DMS53 treated with DMSO at 0.1 percent for 48 hours (cell line): ENCODE results near the gene WNT9A.
"Not testable (repeated sequence)": the region's sequence is repeated elsewhere in the genome, so short reads cannot be mapped to it uniquely, and the experiment has no call there.

Experiments used
- DNase-seq: peaks from one replicate; lab custom pipeline; 2025; ENCODE audit not compliant: unreplicated experiment; lab: John Stamatoyannopoulos, UW

WNT9A gene, protein sequence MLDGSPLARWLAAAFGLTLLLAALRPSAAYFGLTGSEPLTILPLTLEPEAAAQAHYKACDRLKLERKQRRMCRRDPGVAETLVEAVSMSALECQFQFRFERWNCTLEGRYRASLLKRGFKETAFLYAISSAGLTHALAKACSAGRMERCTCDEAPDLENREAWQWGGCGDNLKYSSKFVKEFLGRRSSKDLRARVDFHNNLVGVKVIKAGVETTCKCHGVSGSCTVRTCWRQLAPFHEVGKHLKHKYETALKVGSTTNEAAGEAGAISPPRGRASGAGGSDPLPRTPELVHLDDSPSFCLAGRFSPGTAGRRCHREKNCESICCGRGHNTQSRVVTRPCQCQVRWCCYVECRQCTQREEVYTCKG

DNA sequence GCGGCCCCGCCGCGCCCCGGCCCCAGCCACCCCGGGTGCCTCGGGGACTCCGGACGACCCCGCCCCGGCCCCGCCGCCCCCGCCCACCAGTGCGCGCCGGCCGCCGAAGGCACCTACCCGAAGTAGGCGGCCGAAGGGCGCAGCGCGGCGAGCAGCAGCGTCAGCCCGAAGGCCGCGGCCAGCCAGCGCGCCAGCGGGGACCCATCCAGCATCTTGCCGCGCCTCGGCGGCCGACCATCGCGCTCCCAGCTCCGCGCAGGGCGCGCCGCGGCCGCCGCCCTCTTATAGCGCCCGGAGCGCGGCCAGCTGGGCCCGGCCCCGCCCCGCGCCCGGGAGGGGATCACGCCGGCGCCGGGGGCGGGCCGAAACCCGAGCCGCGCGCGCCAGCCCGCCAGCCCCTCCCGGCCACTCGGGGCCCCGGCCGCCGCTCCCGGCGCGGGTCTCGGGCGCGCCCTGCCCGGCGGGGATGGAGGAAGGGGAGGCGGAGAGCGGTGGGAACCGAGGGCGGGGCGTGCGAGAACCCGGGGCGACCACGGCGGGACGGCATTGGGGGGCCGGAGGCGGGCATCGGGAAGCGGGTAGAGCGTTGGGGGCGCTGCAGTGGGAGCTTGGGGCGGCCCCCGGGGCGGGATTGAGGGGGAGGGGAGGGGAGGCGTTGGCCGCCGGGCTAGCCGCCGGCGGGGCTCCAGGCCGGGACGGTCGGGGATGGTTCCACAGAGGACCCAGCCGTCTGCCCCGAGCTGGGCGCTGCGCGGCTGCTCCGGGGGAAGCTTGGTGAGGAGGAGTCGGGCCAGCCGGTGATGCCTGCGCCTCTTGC, at the start of gene WNT9A:
WNT9A (minus strand) TSS at position 257 of the 817 bp plus-strand sequence; CDS start at position 212, 45 bp downstream.
- peak; percentile 68 for DNase-seq

DNA sequence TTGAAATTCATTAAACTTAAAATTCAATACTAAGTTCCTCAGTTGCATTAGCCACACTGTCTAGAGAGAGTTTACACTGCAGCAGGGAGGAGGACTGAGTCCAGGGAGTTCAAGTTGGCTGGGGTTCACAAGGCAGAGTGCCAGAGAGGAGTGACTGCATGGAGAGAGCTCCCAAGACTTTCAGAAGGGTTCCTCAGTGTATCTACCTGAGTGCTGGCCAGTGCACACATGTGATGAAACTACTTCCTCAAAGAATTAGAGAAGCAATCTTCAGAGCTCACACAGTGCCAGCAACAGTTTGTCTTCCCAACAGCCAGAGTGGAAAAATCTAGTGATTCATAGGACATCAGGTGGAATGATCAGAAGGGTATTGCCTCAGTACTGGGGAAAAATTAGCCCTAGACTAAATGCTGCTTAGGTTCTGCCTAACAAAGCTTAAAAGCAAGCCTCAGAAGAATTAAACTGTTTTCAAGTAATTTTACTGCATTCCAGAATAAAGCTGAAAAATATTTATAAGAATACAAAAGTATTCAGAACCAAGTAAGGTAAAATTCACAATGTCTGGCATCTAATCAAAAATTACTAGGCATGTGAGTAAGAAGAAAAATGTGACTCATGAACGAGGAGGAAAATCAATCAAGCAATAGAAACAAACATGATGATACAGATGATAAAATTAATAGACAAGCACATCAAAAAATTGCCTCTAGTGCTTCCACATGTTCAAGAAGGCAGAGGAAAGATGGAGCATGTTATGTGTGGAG, 48.6 kb upstream of the WNT9A start:
- DNase-seq, result no peak

DNA sequence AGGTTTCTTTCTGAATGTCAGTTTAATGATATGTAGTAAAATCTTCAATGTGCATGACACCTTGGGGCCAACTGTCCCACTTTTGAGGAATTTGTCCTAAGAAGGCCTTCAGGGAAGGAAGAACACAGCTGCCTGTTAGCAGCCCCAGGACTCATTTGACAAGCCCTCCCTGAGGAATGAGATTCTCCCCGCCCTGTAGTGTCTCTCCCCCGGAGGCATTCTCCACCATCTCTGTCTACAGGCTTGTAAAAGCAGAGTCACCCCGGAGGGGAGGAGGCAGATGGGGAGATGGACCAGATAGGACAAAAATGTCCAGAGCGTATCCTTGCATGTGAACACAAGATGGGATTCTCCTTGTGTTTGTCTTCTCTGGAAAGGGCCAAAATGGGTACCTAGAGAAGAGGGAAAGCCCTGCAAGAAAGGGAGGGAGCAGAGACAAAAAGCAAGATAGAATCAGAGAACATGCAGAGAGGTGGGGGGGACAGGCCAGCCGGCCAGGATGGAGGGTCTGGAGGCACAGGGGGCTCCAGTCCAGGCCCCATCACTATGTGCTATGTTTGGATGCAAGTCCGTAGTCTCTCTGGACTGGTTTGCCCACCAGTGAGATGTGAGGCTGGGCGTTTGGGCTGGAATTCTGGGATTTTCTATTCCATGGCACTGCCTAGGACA, 47.0 kb upstream of the WNT9A start:
- DNase-seq, result no peak

DNA sequence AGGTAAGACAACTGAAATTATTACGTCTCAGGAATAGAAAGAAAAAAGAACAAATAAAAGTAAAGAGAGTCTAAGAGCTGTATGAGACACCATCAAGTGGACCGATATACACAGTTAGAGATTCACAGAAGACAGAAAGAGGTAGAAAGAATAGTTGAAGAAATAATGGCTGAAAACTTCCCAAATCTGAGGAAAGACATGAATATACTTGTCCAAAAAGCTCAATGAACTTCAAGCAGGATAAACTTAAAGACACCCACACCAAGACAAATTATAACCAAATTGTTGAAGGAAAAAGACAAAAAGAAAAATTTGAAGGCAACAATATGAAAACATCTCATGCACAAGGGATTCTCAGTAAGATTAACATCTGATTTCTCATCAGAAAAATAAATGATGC, 39.4 kb upstream of the WNT9A start:
- no peak for DNase-seq

DNA sequence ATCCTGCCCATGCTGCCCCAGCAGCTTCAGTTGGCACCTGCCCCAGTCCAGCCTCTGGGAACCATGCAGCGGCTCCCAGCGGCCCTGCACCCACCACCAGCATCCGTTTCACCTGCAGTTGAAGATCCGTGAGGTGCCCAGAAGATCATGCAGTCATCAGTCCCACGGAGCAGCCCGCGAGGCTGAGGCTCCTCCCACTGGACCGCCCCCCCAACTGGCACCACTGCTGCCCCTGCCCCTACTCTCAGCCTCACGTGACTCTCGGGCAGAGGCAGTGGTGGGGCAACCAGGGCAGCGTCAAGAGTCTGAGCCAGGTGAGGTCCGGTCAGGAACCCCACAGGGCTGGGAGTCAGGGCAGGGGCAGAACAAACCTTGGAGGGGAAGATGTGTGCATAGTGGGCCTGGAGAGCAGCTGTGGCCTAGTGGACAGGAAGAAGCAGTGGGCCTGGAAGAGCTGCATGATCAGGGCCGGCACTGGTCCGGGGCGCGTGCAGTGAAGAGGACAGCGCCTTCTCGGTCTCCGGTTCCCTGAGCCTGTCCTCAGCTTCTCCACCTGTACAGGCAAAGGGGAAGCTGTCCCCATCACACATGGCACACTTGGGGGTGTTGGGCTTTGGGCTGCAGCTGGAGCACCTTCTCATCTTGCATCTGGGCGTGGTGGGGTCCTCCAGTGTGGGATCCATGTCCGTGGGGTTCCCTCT, 28.0 kb upstream of the WNT9A start:
- DNase-seq, result not testable (repeated sequence)

DNA sequence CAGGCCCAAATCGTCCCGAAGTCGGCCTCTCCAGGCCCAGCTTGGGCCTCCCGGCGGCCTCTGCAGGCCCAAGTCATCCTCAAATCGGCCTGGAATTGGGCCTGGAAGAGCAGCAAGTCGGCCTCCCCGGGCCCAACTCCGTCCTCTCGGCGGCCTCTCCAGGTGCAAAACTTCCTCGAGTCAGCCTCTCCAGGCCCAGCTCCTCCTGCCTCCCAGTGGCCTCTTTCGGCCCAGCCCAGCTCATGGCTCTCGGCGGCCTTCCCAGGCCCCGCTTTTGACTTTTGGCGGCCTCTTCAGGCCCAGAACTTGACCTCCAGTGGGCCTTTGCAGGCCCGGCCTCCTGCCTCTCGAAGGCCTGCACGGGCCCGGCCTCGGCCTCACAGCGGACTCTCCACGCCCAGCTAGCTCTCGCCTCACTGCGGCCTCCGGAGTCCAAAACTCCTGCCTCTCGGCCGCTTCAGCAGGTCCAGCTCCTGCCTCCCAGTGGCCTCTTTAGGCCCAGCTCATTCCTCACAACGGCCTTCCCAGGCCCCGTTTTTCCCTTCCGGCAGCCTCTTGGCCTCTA, 26.1 kb upstream of the WNT9A start:
- not testable (repeated sequence) for DNase-seq

DNA sequence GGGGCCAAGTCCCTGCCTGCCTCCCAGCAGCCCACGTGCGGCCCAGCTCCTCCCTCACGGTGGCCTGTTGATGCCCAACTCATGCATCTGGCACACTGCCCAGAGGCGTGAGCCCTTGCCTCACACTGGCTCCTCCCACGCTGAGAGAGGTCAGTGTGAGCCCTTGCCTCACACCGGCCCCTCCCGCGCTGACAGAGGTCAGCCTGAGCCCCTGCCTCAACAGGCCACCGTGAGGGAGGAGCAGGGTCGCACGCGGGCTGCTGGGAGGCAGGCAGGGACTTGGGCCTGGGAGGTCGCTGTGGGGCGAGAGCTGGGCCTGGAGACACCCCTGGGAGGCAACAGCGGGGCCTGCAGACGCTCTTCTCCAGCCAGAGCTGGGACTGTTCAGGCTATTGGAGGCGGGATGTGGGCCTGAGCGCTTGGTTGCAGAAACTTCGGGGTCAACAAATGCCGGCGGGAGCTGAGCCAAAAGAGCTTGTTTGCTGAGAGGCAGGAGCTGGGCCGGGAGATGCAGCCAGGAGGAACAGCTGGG, 25.2 kb upstream of the WNT9A start:
- not testable (repeated sequence) for DNase-seq

DNA sequence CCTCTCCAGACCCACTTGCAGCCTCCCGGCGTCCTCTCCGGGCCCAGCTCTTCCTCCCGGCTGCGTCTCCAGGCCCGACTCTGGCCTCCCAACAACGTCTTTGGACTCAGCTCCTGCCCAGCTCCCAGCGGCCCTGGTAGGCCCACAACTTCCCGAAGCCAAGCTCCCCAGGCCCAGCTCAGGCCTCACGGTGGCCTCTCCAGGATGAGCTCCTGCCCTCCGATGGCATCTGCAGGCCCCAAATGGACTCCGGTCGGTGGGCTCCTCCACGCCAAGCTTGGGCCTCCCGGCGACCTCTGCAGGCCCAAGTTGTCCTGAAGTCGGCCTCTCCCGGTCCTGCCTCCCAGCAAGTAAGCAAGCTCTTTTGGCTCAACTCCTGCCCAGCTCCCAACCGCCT, 24.5 kb upstream of the WNT9A start:
- DNase-seq, result not testable (repeated sequence)

DNA sequence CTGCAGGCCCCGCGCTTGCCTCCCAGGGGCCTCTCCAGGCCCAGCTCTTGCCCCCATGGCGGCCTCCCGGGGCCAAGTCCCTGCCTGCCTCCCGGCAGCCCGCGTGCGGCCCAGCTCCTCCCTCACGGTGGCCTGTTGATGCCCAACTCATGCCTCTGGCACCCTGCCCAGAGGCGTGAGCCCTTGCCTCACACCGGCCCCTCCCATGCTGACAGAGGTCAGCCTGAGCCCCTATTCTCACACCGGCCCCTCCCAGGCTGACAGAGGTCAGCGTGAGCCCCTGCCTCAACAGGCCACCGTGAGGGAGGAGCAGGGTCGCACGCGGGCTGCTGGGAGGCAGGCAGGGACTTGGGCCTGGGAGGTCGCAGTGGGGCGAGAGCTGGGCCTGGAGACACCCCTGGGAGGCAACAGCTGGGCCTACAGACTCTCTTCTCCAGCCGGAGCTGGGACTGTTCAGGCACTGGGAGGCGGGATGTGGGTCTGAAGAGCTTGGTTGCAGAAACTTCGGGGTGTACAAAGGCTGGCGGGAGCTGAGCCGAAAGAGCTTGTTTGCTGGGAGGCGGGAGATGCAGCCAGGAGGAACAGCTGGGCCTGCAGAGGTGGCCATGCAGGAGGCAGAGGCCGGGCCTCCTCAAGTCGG, 24.0 kb upstream of the WNT9A start:
- DNase-seq, result not testable (repeated sequence)

DNA sequence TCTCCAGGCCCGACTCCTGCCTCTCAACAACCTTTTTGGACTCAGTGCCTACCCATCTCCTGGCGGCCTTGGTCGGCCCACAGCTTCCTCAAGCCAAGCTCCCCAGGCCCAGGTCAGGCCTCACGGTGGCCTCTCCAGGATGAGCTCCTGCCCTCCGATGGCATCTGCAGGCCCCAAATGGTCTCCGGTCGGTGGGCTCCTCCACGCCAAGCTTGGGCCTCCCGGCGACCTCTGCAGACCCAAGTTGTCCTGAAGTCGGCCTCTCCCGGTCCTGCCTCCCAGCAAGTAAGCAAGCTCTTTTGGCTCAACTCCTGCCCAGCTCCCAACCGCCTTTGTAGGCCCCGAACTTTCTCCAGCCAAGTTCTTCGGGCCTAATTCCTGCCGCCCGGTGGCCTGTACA, 23.5 kb upstream of the WNT9A start:
- DNase-seq, result not testable (repeated sequence)

DNA sequence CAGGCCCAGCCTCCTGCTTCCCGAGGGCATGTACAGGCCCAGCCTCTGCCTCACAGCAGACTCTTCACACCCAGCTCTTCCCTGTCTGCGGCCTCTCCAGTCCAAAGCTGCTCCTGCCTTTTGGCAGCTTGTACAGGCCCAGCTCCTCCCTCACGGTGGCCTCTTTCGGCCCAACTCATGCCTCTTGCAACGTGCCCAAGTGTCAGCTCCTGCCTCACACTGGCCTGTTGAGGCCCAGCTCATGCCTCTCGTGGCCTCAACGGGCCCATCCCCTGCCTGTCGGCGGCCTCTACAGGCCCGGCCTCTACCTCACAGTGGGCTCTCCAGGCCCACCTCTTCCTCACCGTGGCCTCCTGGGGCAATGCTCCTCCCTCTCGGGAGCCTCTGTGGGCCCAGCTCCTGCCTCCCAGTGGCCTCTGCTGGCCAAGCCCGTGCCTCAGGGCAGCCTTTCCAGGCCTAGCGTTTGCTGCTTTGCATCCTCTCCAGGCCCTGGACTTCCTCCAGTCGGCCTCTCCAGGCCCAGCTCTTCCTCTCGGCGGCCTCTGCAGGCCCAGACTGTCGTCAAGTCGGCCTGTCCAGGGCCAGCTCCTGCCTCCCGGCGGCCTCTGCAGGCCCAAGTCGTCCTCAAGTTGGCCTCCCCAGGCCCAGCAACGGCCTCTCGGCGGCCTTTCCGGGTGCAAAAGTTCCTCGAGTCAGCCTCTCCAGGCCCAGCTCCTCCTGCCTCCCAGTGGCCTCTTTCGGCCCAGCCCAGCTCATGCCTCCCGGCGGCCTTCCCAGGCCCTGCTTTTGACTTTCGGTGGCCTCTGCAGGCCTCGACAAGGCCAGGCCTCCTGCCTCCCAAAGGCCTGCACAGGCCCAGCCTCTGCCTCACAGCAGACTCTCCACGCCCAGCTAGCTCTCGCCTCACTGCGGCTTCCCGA, 22.6 kb upstream of the WNT9A start:
- DNase-seq, result not testable (repeated sequence)

DNA sequence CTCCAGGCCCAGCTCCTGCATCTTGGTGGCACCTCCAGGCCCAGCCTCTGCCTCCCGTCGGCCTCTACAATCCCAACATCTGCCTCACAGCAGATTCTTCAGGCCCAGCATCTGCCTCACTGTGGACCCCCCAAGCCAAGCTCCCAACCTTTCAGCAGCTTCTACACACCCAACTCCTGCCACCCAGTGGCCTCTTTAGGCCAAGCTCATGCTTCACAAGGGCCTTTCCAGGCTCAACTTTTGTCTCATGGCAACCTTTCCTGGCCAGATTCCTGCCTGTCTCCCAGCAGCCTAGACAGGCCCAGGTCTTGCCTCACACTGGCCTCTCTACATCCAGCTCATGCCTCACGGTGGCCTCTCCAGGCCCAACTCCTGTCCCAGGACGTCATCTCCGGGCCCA, 20.1 kb upstream of the WNT9A start:
- DNase-seq, result not testable (repeated sequence)

DNA sequence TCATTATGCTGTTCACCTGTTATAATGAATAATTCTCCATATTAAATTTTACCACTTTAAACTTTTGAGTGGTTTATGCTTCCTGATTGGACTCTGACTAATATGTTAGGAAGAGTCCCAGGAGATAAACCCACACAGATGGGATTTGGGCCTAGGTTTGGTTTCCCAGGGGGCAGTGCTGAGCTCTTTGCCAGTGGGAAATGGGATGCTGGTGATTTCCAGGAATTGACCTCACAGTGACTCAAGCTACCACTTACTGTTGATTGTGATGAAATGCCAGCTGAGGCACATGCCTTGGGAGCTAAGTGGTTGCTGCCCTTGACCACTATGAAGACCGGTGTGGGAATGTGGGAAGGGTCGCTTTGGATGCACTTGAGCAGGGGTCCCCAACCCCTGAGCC, 19.0 kb upstream of the WNT9A start:
- DNase-seq, result not testable (repeated sequence)

DNA sequence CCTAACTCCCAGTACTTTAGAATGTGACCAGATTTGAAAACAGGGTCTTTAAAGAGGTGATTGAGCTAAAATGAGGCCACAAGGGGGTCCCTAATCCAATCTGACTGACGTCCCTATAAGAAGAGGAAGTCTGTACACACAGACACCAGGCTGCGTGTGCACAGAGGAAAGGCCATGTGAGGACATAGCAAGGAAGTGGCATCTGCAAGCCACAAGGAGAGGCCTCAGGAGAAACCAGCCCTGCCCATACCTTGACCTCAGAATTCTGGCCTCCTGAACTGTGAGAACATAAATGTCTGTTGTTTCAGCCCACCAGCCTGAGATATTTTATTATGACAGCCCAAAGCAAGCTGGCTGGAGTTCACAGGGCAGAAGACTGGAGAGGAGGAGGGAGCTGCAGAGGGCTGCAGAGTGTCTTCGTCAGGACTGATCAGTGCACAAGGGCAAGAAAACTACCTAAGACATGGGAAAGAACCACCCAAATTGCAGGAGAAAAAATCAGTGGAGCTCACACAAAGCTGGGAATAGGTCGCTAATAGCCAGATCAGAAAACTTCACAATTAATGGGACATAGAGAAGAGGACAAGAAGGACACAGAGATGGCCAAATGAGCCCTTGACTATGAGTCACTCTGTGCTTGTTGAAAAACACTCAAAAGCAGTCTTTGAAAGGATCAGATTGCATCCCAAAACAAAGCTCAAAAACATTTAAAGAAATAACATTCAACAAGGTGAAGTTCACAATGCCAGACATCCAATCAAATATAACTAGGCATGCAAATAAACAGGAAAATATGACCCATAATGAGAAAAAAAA, 14.1 kb upstream of the WNT9A start:
- no peak for DNase-seq

DNA sequence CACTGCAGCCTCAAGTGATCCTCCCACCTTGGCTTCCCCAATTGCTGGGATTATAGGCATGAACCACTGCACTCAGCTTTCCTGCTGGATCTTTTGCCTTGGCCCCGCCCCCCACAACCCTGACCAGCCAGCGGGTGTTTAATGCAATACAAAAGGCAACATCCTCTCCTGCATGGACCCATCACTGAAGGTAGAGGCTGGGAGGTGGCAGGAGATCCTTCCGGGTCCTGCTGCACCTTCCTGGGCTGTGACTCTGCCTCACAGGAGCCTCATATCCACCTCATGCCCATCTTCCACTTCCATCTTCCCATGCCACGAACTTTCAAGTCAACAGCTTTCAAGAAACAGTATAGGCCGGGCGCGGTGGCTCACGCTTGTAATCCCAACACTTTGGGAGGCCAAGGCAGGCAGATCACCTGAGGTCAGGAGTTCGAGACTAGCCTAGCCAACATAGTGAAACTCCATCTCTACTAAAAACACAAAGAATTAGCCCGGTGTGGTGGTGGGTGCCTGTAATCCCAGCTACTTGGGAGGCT, 11.7 kb upstream of the WNT9A start:
- no peak for DNase-seq

DNA sequence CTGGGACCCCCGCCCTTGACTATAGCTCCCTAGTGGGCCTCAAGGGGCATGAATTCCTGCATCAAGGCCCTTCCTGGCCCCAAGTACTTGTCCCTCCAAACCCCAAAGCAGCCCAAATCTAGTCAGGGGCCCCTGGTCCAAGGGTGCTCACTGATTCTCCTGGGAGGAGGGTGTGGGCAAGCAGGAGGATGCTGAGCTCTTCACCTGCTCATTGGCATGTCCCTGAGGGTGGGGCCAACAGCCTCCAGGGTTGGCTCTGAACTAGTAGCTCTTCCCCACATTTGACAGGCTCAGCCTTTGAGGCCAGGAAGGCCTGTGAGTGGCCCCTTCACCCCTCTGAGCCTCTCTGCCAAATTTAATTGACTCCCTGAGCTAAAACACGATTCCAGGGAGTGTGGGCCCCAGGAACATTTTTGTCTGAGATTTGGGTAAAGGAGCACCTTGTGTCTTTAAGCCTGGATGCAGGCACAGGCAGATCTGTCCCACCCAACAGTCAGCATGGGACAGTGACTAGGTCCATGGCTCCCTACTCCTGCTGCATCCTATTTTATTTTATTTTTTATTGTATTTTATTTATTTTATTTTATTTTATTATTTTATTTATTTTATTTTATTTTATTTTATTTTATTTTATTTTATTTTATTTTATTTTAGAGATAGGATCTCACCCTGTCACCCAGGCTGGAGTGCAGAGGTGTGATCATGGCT, 11.0 kb upstream of the WNT9A start:
- no peak for DNase-seq
